ENCODE results near the gene SLC19A3.
"Not testable (repeated sequence)": the region's sequence is repeated elsewhere in the genome, so short reads cannot be mapped to it uniquely, and the experiment has no call there.

SLC19A3 gene

GRCh38 chr2:227701556-227701955 is 16.3 kb downstream of the SLC19A3 start:
- no peak for DNase-seq

- DNase-seq, result no peak
Measured at GRCh38 chr2:227696990-227697679, 20.7 kb downstream of the SLC19A3 start.

GRCh38 chr2:227687189-227687588 is 30.6 kb downstream of the SLC19A3 start:
- no peak for DNase-seq

GRCh38 chr2:227684258-227684657 is 33.6 kb downstream of the SLC19A3 start:
- DNase-seq, result no peak

- DNase-seq, result no peak
Measured at GRCh38 chr2:227677928-227678327, 39.9 kb downstream of the SLC19A3 start.

- no peak for DNase-seq
Measured at GRCh38 chr2:227674485-227674884, 43.3 kb downstream of the SLC19A3 start.

- DNase-seq, result not testable (repeated sequence)
Measured at GRCh38 chr2:227673620-227674019, 44.2 kb downstream of the SLC19A3 start.

GRCh38 chr2:227671170-227671905 is 46.5 kb downstream of the SLC19A3 start:
- no peak for DNase-seq

GRCh38 chr2:227666631-227667170 is 51.1 kb downstream of the SLC19A3 start, which contains the start of gene SCYGR5:
Gene SCYGR5 (plus strand): TSS chr2:227666804. CDS start chr2:227666804, 0 bp downstream.
- DNase-seq, result not testable (repeated sequence)

- DNase-seq, result no peak
Measured at GRCh38 chr2:227665189-227665940, 52.5 kb downstream of the SLC19A3 start.

- DNase-seq, result no peak
Measured at GRCh38 chr2:227661827-227662226, 56.0 kb downstream of the SLC19A3 start.

- DNase-seq, result no peak
Measured at GRCh38 chr2:227661025-227661649, 56.7 kb downstream of the SLC19A3 start.

- no peak for DNase-seq
Measured at GRCh38 chr2:227657199-227657845, 60.5 kb downstream of the SLC19A3 start.

- DNase-seq, result no peak
Measured at GRCh38 chr2:227655454-227655853, 62.4 kb downstream of the SLC19A3 start.

- DNase-seq, result no peak
Measured at GRCh38 chr2:227654426-227654825, 63.4 kb downstream of the SLC19A3 start.

- no peak for DNase-seq
Measured at GRCh38 chr2:227653419-227653818, 64.4 kb downstream of the SLC19A3 start.

GRCh38 chr2:227643990-227644551 is 73.8 kb downstream of the SLC19A3 start:
- DNase-seq, result no peak

- DNase-seq, result no peak
Measured at GRCh38 chr2:227642656-227643055, 75.2 kb downstream of the SLC19A3 start.

GRCh38 chr2:227634201-227634600 is 83.6 kb downstream of the SLC19A3 start:
- no peak for DNase-seq

All from GF-D8 (cell line).